Upper lobe of right lung (tissue), 1 donor: Measurements from ENCODE around the gene CNGA3. TPM values are rescaled to one million over a fixed set of nuclear protein-coding genes. Genes with fewer than 3 reads are reported as not detected.
A peak's percentile ranks its signal among the peaks of the same experiment; 100 is the strongest.

Experiments used
- ATAC-seq: fragments of 200-7000 bp; cut with Tn5 transposase; one replicate; pipeline ENCODE4 v1.9.1; 2020; ENCODE audit warnings: mild to moderate bottlenecking, moderate library complexity
- DNase-seq: peaks from one replicate; pipeline ENCODE4 v3.0.0-alpha.2; 2020
- H3K27ac ChIP-seq: fragments of 200-600 bp; one replicate; pipeline ENCODE4 v1.8.0; 2022
- H3K27me3 ChIP-seq: fragments of 200-600 bp; one replicate; pipeline ENCODE4 v1.8.0; 2022; ENCODE audit warnings: mild to moderate bottlenecking
- H3K36me3 ChIP-seq: fragments of 200-600 bp; one replicate; pipeline ENCODE4 v1.8.0; 2022
- H3K4me1 ChIP-seq: fragments of 200-600 bp; one replicate; pipeline ENCODE4 v1.8.0; 2022
- H3K4me3 ChIP-seq: fragments of 200-600 bp; one replicate; pipeline ENCODE4 v1.8.0; 2022; ENCODE audit warnings: mild to moderate bottlenecking
- H3K9me3 ChIP-seq: fragments of 200-600 bp; one replicate; pipeline ENCODE4 v1.8.0; 2022
- intact Hi-C: fragments of 100-400 bp; cut with DNase I; formaldehyde crosslinking; loops from one replicate; pipeline ENCODE4 v1.11.0; 2022
- total RNA-seq: library from RNA; stranded (reverse); fragmentation: NEBNext Ultra II Directional; extraction: Animal tissue kit (Norgen Biotek cat#: 25700); gene quantifications from one replicate; pipeline ENCODE4 v1.2.1, GENCODE V29; 2021
- TF ChIP-seq, protein P1 (sequence below): fragments of 200-600 bp; IDR thresholded peaks from one replicate; pipeline ENCODE4 v1.8.0; 2022; ENCODE audit warnings: antibody characterized with exemption
- donor health status: DM: no; HTN: yes; CAD: no; lungs with severe emphysema.

Gene CNGA3
- total RNA-seq, 1 donor from 2014 or later = 0.17 TPM

GRCh38 chr2:98378196-98378595, 31.9 kb downstream of the CNGA3 start:
- H3K36me3 ChIP-seq = no peaks in the 10 kb centered on the region
- intact Hi-C loops = loop anchor here (10.0 kb wide), 1 partner anchor 563 kb away; no protein-coding TSS in a partner anchor
- H3K27ac ChIP-seq = peak overlapping the region; percentile 3
- H3K4me3 ChIP-seq = no peak overlapping the region
- H3K9me3 ChIP-seq = no peaks in the 10 kb centered on the region
- H3K4me1 ChIP-seq = peaks cover 11% of the 10 kb centered on the region
- H3K27me3 ChIP-seq = peaks cover 8% of the 10 kb centered on the region
- TF ChIP-seq, protein P1, sequence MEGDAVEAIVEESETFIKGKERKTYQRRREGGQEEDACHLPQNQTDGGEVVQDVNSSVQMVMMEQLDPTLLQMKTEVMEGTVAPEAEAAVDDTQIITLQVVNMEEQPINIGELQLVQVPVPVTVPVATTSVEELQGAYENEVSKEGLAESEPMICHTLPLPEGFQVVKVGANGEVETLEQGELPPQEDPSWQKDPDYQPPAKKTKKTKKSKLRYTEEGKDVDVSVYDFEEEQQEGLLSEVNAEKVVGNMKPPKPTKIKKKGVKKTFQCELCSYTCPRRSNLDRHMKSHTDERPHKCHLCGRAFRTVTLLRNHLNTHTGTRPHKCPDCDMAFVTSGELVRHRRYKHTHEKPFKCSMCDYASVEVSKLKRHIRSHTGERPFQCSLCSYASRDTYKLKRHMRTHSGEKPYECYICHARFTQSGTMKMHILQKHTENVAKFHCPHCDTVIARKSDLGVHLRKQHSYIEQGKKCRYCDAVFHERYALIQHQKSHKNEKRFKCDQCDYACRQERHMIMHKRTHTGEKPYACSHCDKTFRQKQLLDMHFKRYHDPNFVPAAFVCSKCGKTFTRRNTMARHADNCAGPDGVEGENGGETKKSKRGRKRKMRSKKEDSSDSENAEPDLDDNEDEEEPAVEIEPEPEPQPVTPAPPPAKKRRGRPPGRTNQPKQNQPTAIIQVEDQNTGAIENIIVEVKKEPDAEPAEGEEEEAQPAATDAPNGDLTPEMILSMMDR = no peak
- no peak for ATAC-seq
- no peak for DNase-seq

GRCh38 chr2:98378901-98379300, 32.6 kb downstream of the CNGA3 start:
- ATAC-seq = peak; percentile 91
- intact Hi-C loops = loop anchor here (10.0 kb wide), 1 partner anchor 564 kb away; no protein-coding TSS in a partner anchor
- peaks cover 8% of the 10 kb centered on the region for H3K27me3 ChIP-seq
- H3K4me3 ChIP-seq = no peak overlapping the region
- no peak overlapping the region for H3K27ac ChIP-seq
- no peaks in the 10 kb centered on the region for H3K36me3 ChIP-seq
- DNase-seq = no peak
- H3K9me3 ChIP-seq = no peaks in the 10 kb centered on the region
- peaks cover 11% of the 10 kb centered on the region for H3K4me1 ChIP-seq
- TF ChIP-seq, protein P1 = no peak

DNA sequence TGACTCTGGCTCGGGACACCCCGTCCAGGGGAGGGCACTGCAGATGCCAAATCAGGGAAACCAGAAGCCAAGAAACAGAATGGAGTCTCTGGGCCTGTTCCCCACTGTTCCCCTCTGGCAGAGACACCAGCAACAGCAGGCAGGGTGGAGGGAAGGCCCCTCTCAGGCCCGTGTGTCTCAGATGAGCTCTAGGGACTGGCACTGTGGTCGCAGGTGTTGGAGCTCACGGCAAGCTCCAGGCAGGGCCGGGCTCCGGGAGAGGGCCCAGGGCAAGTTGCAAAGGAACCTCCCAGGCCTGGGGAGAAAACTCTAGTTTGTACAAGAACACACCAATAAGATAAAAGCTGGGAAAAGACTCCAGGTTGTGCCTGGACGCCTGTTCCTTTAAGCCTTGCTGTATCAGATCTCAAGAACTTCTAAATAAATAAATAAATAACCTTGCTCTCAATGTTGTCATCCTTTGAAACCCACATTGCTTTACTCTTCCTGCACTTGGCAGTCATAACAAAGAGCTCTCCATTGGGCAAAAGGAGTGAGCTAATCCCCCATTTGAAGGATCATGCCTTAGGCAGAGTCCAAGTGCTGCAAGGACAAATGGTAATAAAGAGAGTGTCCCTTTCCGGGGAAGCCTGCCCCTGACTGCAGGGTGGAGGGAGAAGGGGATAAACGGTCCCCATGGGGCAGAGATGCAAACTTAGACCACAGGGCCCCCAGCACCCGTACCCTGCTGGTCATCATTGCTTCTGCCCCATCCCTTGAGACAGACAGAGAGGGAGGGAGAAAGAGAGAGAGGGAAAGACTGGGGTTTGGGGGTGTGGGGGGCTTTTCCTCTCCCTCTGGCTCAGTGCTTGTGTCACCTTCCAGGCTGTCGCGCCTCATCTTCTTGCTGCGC, 33.3 kb downstream of the CNGA3 start:
- peaks cover 8% of the 10 kb centered on the region for H3K27me3 ChIP-seq
- peaks cover 11% of the 10 kb centered on the region for H3K4me1 ChIP-seq
- no peaks in the 10 kb centered on the region for H3K36me3 ChIP-seq
- DNase-seq (no peak), ATAC-seq (no peak)
- H3K4me3 ChIP-seq = no peak overlapping the region
- intact Hi-C loops = loop anchor here (10.0 kb wide), 1 partner anchor 565 kb away; no protein-coding TSS in a partner anchor
- TF ChIP-seq, protein P1 = no peak
- H3K9me3 ChIP-seq = no peaks in the 10 kb centered on the region
- H3K27ac ChIP-seq = peak overlapping the region; percentile 55

DNA sequence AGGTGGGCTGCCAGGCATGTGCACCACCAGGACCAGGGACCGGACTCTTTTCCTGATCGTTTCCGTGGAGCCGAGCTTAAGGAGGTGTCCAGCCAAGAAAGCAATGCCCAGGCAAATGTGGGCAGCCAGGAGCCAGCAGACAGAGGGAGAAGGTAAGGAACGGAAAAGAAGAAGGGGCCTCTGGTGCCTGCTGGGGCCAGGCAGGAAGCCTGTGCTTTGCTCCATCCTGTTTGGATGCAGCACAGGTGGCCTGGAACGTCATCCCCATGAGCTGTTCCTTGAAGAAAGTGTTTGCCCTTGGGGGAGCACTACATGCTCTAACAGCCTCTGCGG, 33.9 kb downstream of the CNGA3 start:
- H3K36me3 ChIP-seq = no peaks in the 10 kb centered on the region
- no peak for DNase-seq
- H3K4me3 ChIP-seq = no peak overlapping the region
- H3K27ac ChIP-seq = no peak overlapping the region
- H3K4me1 ChIP-seq = peaks cover 11% of the 10 kb centered on the region
- TF ChIP-seq, protein P1 = no peak
- no peak for ATAC-seq
- H3K9me3 ChIP-seq = no peaks in the 10 kb centered on the region
- intact Hi-C loops = no loop called here
- peaks cover 2% of the 10 kb centered on the region for H3K27me3 ChIP-seq

- H3K4me3 ChIP-seq = no peak overlapping the region
- intact Hi-C loops = no loop called here
Measured at GRCh38 chr2:98381494-98381893, 35.2 kb downstream of the CNGA3 start.

More at GRCh38 chr2:98381494-98381893, 35.2 kb downstream of the CNGA3 start:
- no peak for DNase-seq
- H3K9me3 ChIP-seq = no peaks in the 10 kb centered on the region
- TF ChIP-seq, protein P1 = no peak
- H3K27ac ChIP-seq = no peak overlapping the region
- peaks cover 11% of the 10 kb centered on the region for H3K4me1 ChIP-seq
- no peaks in the 10 kb centered on the region for H3K36me3 ChIP-seq
- ATAC-seq = no peak
- no peaks in the 10 kb centered on the region for H3K27me3 ChIP-seq
